DOHH2 (cell line): ENCODE data around the gene TMC8.

Source experiments
- EZH2phosphoT487 ChIP-seq: fragments of 200-600 bp; sonication (generic); IDR thresholded peaks from 2 replicates; pipeline ENCODE4 v1.6.1; 2017; ENCODE audit warnings: borderline replicate concordance, mild to moderate bottlenecking, antibody characterized with exemption, low read length, moderate library complexity, mixed read lengths
- TF ChIP-seq, protein P1 (sequence below): fragments of 200-600 bp; sonication (generic); IDR thresholded peaks from one replicate; pipeline ENCODE4 v1.5.1; 2014; ENCODE audit warnings: antibody characterized with exemption, mild to moderate bottlenecking, low read depth, low read length; ENCODE audit not compliant: poor library complexity, severe bottlenecking

DNA sequence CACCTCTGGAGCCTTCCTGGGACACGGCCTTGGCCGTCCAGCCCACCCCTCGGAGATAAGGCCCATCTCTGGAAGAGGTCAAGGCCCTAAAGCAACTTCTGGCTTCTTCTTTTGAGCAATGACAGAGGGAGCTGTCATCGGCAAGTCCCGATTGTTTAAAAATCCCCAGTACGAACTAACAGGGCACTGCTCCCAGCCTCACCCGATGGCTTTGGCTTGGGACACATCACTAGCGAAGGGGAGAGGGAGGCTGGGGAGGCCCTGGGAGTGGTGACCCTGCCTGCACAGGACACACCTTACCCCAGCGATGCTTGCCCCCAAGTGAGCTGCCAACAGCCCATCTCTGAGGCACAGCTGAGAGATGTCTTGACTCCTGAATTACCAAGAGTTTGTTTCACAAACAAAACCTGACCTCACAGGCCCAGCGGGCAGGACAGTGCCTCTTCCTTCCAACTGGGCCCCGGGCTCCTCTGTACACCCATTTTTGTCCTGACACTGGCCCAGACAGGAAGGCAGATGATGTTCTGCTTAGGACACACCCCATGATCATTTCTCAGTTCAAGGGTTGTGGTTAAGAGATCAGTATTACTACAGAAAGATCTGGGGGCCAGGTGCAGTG is 42.6 kb downstream of the TMC8 start:
- TF ChIP-seq EZH2phosphoT487: no peak
- TF ChIP-seq, protein P1, sequence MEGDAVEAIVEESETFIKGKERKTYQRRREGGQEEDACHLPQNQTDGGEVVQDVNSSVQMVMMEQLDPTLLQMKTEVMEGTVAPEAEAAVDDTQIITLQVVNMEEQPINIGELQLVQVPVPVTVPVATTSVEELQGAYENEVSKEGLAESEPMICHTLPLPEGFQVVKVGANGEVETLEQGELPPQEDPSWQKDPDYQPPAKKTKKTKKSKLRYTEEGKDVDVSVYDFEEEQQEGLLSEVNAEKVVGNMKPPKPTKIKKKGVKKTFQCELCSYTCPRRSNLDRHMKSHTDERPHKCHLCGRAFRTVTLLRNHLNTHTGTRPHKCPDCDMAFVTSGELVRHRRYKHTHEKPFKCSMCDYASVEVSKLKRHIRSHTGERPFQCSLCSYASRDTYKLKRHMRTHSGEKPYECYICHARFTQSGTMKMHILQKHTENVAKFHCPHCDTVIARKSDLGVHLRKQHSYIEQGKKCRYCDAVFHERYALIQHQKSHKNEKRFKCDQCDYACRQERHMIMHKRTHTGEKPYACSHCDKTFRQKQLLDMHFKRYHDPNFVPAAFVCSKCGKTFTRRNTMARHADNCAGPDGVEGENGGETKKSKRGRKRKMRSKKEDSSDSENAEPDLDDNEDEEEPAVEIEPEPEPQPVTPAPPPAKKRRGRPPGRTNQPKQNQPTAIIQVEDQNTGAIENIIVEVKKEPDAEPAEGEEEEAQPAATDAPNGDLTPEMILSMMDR: no peak
